HEK293 (cell line): ENCODE measurements around the gene PTPRJ.

Experiments used
- ZNF366 ChIP-seq: fragments of 450-650 bp; formaldehyde crosslinking; conservative IDR thresholded peaks from 2 replicates; pipeline ENCODE4 v1.5.1; 2016; ENCODE audit warnings: missing biosample characterization, missing genetic modification characterization
- ZNF707 ChIP-seq: fragments of 450-650 bp; formaldehyde crosslinking; IDR thresholded peaks from 2 replicates; pipeline ENCODE4 v1.5.1; 2016; ENCODE audit warnings: missing biosample characterization, missing genetic modification characterization
- TF ChIP-seq, protein P1 (sequence below): fragments of 450-650 bp; formaldehyde crosslinking; IDR thresholded peaks from 2 replicates; pipeline ENCODE4 v1.5.1; 2016; ENCODE audit warnings: missing biosample characterization, missing genetic modification characterization
- TF ChIP-seq, protein P2 (sequence below): fragments of 450-650 bp; formaldehyde crosslinking; IDR thresholded peaks from 2 replicates; pipeline ENCODE4 v1.5.1; 2016; ENCODE audit warnings: missing biosample characterization, missing genetic modification characterization, borderline replicate concordance
- TF ChIP-seq, protein P3 (sequence below): fragments of 450-650 bp; formaldehyde crosslinking; IDR thresholded peaks from 2 replicates; pipeline ENCODE4 v1.5.1; 2017; ENCODE audit warnings: missing biosample characterization, missing genetic modification characterization

DNA sequence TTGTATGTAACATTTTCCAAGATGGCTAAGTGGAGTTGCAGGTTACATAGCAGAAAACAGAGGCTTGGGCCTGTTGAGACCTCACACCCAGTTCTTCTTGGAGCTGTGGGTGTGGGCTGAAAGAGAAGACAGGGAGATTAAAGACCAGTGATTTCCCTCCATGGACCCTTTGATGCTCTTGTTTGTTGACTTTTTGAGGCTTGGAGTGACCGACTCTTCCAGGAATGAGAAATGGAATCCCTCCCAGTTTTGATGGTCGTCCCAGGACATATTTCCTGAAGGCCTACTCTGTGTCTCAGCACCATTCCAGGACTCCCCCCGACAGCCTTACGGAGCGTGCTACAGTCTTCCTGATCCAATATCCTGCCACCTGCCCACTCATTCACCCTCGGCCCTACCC, 96.9 kb downstream of the PTPRJ start:
- TF ChIP-seq, protein P1, sequence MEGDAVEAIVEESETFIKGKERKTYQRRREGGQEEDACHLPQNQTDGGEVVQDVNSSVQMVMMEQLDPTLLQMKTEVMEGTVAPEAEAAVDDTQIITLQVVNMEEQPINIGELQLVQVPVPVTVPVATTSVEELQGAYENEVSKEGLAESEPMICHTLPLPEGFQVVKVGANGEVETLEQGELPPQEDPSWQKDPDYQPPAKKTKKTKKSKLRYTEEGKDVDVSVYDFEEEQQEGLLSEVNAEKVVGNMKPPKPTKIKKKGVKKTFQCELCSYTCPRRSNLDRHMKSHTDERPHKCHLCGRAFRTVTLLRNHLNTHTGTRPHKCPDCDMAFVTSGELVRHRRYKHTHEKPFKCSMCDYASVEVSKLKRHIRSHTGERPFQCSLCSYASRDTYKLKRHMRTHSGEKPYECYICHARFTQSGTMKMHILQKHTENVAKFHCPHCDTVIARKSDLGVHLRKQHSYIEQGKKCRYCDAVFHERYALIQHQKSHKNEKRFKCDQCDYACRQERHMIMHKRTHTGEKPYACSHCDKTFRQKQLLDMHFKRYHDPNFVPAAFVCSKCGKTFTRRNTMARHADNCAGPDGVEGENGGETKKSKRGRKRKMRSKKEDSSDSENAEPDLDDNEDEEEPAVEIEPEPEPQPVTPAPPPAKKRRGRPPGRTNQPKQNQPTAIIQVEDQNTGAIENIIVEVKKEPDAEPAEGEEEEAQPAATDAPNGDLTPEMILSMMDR (tag by site-specific recombination) = no peak
- TF ChIP-seq ZNF707 (tag by site-specific recombination) (no peak), ZNF366 (tag by site-specific recombination) (no peak)
- TF ChIP-seq, protein P2, sequence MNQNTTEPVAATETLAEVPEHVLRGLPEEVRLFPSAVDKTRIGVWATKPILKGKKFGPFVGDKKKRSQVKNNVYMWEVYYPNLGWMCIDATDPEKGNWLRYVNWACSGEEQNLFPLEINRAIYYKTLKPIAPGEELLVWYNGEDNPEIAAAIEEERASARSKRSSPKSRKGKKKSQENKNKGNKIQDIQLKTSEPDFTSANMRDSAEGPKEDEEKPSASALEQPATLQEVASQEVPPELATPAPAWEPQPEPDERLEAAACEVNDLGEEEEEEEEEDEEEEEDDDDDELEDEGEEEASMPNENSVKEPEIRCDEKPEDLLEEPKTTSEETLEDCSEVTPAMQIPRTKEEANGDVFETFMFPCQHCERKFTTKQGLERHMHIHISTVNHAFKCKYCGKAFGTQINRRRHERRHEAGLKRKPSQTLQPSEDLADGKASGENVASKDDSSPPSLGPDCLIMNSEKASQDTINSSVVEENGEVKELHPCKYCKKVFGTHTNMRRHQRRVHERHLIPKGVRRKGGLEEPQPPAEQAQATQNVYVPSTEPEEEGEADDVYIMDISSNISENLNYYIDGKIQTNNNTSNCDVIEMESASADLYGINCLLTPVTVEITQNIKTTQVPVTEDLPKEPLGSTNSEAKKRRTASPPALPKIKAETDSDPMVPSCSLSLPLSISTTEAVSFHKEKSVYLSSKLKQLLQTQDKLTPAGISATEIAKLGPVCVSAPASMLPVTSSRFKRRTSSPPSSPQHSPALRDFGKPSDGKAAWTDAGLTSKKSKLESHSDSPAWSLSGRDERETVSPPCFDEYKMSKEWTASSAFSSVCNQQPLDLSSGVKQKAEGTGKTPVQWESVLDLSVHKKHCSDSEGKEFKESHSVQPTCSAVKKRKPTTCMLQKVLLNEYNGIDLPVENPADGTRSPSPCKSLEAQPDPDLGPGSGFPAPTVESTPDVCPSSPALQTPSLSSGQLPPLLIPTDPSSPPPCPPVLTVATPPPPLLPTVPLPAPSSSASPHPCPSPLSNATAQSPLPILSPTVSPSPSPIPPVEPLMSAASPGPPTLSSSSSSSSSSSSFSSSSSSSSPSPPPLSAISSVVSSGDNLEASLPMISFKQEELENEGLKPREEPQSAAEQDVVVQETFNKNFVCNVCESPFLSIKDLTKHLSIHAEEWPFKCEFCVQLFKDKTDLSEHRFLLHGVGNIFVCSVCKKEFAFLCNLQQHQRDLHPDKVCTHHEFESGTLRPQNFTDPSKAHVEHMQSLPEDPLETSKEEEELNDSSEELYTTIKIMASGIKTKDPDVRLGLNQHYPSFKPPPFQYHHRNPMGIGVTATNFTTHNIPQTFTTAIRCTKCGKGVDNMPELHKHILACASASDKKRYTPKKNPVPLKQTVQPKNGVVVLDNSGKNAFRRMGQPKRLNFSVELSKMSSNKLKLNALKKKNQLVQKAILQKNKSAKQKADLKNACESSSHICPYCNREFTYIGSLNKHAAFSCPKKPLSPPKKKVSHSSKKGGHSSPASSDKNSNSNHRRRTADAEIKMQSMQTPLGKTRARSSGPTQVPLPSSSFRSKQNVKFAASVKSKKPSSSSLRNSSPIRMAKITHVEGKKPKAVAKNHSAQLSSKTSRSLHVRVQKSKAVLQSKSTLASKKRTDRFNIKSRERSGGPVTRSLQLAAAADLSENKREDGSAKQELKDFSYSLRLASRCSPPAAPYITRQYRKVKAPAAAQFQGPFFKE = no peak
- TF ChIP-seq, protein P3, sequence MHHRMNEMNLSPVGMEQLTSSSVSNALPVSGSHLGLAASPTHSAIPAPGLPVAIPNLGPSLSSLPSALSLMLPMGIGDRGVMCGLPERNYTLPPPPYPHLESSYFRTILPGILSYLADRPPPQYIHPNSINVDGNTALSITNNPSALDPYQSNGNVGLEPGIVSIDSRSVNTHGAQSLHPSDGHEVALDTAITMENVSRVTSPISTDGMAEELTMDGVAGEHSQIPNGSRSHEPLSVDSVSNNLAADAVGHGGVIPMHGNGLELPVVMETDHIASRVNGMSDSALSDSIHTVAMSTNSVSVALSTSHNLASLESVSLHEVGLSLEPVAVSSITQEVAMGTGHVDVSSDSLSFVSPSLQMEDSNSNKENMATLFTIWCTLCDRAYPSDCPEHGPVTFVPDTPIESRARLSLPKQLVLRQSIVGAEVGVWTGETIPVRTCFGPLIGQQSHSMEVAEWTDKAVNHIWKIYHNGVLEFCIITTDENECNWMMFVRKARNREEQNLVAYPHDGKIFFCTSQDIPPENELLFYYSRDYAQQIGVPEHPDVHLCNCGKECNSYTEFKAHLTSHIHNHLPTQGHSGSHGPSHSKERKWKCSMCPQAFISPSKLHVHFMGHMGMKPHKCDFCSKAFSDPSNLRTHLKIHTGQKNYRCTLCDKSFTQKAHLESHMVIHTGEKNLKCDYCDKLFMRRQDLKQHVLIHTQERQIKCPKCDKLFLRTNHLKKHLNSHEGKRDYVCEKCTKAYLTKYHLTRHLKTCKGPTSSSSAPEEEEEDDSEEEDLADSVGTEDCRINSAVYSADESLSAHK = no peak
